ENCODE results near the gene NLRX1.

Gene NLRX1

GRCh38 chr11:119205574-119206510 lies 37.3 kb downstream of the NLRX1 start, which contains the start of gene CBL:
TSS of gene CBL (plus strand) at chr11:119206339. CDS start at chr11:119206418, 79 bp downstream.
- peak within 1 kb of the TSS; percentile 89 for H3K4me3 ChIP-seq (ENCODE audit: low read depth, low read length)
- peak; percentile 69 for TF ChIP-seq CTCF (IDR thresholded peaks at IDR 0.05; ENCODE audit: low read depth, low read length)

GRCh38 chr11:119206511-119207414 lies 38.2 kb downstream of the NLRX1 start:
- TF ChIP-seq CTCF (IDR thresholded peaks at IDR 0.05; ENCODE audit: low read depth, low read length), result no peak
- H3K4me3 ChIP-seq (ENCODE audit: low read depth, low read length), result peak overlapping the region; percentile 89

- no peak for TF ChIP-seq CTCF (IDR thresholded peaks at IDR 0.05; ENCODE audit: low read depth, low read length)
- H3K4me3 ChIP-seq (ENCODE audit: low read depth, low read length), result peak overlapping the region; percentile 89
These were observed 39.0 kb downstream of the NLRX1 start for GRCh38 chr11:119207415-119207960.

GRCh38 chr11:119209186-119209585 lies 40.7 kb downstream of the NLRX1 start:
- TF ChIP-seq CTCF (IDR thresholded peaks at IDR 0.05; ENCODE audit: low read depth, low read length), result no peak
- H3K4me3 ChIP-seq (ENCODE audit: low read depth, low read length), result no peak overlapping the region

- TF ChIP-seq CTCF (IDR thresholded peaks at IDR 0.05; ENCODE audit: low read depth, low read length), result no peak
- H3K4me3 ChIP-seq (ENCODE audit: low read depth, low read length), result no peak overlapping the region
These were observed 41.5 kb downstream of the NLRX1 start for GRCh38 chr11:119210050-119210449.

GRCh38 chr11:119218141-119218878 lies 49.8 kb downstream of the NLRX1 start:
- no peak overlapping the region for H3K4me3 ChIP-seq (ENCODE audit: low read depth, low read length)

More at GRCh38 chr11:119218141-119218878, 49.8 kb downstream of the NLRX1 start:
- TF ChIP-seq CTCF (IDR thresholded peaks at IDR 0.05; ENCODE audit: low read depth, low read length), result no peak

Data from WI38 (cell line).